GM20431 (cell line): ENCODE data around the gene PNPLA7.

ENCODE experiments used
- in situ Hi-C: fragments of 300-500 bp; cut with MseI, MboI; formaldehyde crosslinking; loops from one replicate; pipeline ENCODE4 v1.15.0; 2020; ENCODE audit warnings: low sequenced_read_pairs; ENCODE audit not compliant: unreplicated experiment

PNPLA7 gene

DNA sequence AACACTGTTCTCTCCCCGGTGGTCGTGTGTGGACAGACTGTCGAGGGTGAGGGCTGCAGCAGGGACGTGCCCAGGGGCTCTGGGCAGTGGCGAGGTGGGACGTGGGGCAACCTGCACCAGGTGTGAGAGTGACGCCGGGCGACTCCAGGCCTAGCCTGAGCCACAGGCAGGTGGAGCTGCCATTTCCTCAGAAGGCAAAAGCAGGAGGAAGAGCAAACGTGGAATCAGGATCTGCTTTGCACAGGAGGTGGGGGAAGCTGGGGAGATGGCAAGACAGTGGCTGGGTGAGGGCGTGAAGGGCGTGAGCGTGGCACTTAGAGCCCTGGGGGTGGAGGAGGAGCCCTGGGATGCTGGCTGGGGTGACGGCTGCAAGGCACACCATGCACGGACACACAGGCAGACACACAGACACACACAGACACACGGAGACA is 51.5 kb downstream of the PNPLA7 start:
- in situ Hi-C loops, result no loop called here

DNA sequence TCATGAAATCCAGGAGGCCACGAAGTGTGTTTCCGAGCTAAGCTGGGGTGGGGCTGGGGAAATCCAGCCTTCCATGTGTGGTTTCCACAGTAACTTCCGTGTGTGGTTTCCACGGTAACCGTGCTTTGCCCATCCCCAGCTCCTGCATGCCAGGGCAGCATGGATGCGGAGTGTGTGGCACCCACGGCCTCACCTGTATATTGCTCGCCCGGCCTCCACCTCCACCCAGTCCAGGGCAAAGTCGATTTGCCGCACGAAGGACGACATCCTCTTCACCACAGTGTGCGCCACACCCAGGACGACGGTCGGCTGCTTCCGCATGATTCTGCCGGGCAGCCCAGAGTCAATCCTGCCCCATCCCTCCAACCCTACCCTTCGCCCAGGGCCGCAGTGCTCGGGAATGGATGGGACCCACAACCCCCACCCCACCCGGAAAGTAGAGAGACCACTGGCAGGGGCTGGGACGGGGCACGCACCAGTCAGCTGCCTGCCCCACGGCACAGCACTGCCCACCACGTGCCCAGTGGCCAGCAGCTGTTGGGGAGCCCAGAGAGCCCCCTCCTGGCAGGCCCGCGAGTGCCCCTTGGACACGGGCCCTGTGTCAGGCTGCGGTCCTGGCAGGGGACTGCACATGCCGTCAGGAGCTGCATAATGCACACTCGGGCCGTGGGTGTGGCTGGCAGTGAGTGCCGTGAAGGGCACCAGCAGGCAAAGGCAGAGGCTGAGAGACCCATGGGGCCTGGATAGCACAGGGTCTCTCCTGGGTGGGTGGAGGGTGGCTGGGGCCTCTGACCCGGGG is 52.1 kb downstream of the PNPLA7 start:
- in situ Hi-C loops, result no loop called here

- in situ Hi-C loops, result no loop called here
Observed at GRCh38 chr9:137496601-137497375, 53.4 kb downstream of the PNPLA7 start.

DNA sequence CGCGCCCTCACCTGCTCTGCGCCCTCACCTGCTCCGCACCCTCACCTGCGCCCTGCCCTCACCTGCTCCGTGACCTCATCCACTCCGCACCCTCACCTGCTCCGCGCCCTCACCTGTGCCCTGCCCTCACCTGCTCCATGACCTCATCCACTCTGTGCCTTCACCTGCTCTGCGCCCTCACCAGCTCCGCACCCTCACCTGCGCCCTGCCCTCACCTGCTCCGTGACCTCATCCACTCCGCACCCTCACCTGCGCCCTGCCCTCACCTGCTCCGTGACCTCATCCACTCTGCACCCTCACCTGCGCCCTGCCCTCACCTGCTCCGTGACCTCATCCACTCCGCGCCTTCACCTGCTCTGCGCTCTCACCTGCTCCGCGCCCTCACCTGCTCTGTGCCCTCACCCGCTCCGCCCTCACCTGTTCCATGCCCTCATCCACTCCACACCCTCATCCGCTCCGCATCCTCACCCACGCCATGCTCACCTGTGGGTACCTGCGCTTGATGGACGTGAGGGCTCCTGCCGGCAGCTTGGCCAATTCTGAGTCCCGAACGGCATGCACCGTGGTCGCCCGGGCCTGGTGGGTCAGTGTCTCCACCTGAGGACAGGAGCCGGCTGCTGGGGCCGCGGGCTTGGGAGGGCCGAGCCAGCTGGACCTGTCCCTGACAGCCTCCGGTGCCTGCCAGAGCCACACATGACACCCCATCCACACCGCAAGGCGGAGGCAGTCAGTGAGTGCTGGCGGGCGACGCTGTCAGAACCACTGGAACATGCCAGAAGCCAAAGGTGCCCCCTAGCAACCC is 55.5 kb downstream of the PNPLA7 start:
- in situ Hi-C loops, result no loop called here

DNA sequence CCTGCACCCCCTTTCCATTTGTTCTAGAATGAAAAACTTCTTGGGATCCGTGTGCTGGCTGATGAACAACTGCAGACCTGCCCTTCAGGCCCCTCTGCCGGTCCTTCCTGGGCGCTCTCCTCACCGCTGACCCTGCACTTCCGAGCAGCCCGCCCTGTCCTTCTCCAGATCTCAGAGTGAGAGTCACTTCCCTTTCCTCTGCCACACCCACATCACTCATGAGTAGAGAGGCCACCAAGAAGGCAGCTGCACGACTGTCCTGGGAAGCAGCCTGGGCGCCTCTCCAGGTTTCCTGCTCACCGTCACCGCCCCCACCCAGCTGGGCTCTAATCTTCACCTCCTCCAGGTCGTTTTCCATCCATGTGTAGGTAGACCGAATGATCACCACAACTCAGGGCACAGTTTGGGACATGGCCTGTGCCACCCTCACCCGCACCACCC is 56.1 kb downstream of the PNPLA7 start:
- in situ Hi-C loops, result no loop called here

DNA sequence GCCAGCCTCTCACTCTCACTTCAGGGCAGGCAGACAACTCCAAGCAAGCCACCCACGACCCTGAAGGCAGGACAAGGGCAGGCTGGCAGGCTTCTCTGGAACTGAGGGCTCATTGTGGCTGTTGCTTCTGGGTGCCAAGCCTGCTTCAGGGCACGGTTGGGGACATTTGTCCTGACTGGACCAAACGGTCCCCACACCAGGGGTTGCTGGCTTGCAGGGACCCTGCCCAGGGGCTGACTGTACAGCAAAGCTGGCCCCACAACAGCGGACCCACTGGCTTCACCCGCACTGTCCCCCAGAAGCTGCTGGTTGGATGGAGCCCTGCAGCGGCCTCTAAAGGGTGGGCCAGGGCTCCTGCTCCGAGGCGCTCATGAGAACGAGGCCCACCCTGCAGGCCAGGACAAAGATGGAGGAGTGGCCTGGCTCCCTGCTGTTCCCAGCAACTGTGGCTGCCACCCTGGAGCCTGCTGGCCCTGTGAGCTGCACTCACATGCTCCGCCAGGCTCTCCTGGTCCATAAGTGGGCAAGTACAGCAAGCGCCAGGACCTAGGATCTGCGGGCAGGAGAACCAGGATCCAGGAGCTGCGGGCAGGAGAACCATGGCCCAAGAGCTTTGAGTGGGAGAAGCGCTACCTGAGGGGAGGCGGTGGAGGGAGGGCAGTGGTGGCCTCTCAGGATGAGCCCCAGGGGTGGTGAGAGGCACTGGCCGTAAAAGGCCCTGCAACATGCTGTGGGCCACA is 56.7 kb downstream of the PNPLA7 start:
- in situ Hi-C loops, result no loop called here

GRCh38 chr9:137492464-137493363 is 57.5 kb downstream of the PNPLA7 start:
- in situ Hi-C loops, result no loop called here

- in situ Hi-C loops, result no loop called here
Observed at GRCh38 chr9:137491735-137492432, 58.3 kb downstream of the PNPLA7 start.

DNA sequence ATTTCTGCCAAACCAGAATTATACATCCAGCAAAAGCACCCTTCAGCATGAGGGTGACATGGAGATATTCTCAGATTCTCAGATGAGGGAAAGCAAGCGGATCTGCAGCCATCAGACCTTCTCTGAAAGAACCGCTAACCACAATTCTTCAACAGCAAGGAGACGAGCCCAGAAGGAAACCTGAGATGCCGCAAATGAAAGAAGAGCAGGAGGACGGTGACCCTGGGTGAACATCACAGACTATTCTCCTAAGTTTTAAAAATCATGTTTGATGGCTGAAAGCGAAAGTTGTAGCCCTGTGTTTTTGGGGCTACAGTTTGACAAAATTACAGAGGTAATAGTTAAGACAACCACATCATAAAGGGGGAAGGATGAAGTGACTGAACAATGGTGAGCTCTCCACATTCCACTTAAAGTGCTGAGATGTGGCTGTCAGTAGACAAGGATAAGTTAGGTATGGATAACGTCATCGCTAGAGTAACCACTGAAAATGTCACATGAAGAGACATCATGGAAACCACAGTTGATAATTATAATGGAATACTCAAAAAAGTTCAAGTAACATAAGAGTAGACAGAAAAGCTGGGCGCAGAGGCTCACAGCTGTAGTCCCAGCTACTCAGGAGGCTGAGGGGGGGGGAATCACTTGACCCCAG is 59.5 kb downstream of the PNPLA7 start:
- in situ Hi-C loops, result no loop called here

GRCh38 chr9:137488906-137489305 is 61.3 kb downstream of the PNPLA7 start:
- in situ Hi-C loops, result no loop called here

- in situ Hi-C loops, result no loop called here
Observed at GRCh38 chr9:137488327-137488653, 61.9 kb downstream of the PNPLA7 start.

DNA sequence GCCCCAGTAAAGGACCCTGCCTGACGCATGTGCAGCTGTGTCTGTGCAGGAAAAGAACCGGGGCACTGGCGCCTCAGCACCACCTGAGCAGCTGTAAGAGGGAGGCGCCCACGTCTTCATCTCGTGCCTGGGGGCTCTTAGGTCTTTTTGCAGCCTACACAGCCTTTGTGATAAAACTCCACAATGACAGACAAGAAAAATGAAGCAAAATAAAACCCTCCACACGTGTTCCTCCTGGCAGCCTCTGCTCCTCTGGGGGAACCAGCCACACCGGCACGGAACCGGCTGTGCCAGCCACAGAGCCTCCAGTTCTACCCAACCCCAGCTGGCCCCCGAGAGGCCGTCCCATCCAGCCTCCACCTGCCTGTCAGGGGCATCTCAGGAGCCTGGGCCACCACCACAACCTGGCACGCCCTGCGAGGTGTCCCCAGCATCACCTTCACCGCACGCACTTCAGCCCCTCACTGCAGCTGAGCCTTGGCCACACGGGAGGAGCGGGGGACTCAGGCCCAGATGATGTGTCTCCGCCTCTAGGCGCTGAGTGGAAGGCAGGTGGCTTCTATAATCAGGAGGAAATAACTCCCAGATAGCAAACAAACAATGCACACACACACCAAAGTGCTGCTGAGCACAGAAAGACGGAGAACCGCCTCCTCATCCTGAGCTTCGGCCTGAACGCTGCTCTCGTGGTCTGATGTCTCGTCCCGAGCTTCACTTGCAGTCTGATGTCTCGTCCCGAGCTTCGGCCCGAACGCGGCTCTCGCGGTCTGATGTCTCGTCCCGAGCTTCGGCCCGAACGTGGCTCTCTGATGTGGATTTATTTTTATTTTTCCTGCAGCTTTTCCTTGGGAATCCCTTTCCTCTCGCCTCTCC is 62.5 kb downstream of the PNPLA7 start:
- in situ Hi-C loops, result no loop called here

DNA sequence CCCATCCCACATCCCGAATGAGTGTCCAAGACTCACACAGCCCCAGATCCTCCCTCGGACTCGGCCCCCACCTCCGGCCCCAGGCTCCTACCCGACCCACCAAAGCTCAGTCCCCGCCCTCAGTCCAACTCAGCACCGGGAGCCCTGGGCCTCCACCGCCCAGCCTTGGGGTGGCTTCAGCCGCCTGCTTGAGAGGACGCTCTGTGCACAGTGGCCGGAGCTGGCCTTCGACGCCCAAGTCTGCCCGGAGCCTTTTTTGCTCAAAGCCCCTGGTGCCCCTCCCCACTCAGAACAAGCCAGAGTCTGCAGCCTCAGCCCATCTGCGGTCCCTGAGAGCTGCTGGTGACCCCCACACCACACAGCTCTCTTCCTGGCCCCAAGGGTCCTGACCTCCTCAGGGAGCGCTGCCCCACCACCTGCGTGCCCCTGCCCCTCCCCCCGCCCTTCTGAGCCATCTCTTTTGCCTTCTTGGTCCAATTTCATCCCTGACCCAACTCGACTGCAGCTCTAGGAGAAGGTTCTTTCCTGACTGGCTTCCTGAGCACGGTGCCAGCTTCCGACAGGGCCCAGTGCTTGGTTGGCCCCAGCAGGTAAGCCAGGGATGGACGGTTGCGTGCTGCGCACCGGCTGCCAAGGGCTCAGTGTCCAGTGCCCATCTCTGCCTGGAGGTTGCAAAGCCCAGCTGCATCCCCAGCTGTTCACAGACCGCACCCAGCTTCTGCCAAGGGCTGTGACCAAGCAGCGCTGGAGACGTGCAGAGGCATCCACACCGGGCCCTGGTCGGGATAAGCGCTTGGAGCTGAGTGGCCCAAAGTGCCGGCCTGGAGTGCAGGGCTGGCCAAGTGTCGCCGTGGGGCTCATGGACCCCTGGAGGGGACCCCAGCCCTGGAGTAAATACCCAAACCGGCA is 63.4 kb downstream of the PNPLA7 start:
- in situ Hi-C loops, result no loop called here

DNA sequence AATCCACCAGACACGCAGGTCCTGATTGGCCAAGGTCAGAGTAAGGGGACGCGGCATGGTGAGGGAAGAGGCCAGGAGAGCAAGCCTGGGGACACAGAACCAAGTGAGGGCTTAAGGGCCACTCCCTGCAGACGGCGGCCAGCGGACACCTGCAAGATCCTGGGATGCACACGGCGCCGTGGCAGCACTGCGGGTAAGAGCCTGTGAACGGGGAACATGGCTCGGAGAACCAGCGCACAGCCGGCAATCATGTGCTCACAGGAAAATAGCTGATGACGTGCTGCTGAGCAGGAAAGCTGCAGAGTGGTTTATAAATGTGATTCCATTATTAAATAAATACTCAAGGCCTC is 64.1 kb downstream of the PNPLA7 start:
- in situ Hi-C loops, result no loop called here

- in situ Hi-C loops, result no loop called here
Observed at GRCh38 chr9:137485343-137486140, 64.7 kb downstream of the PNPLA7 start.
